ENCODE results near the gene ATP1B1. TPM values are rescaled to one million over a fixed set of nuclear protein-coding genes. Genes with fewer than 3 reads are reported as not detected.

ATP1B1 gene
- total and polyA plus RNA-seq, 2 experiments from 2014 or later = 51.0 to 73.4 TPM

GRCh38 chr1:169129109-169129784 lies 22.8 kb downstream of the ATP1B1 start:
- peaks cover 69% of the 10 kb centered on the region for H3K36me3 Mint-ChIP-seq (ENCODE audit: low read depth)

More at GRCh38 chr1:169129109-169129784, 22.8 kb downstream of the ATP1B1 start:
- Histone ChIP-seq H3K79me2 (replicated peaks; ENCODE audit: insufficient read depth) (peaks cover 10% of the 10 kb centered on the region; the same call in 1 of the 2 replicates), H3K36me3 (ENCODE audit: insufficient read depth) (peaks cover 36% of the 10 kb centered on the region), H3F3A (replicated peaks; ENCODE audit: low read depth) (no peaks in the 10 kb centered on the region), H3K4me2 (no peak overlapping the region), H2AFZ (no peak overlapping the region), H3K9me2 (ENCODE audit: insufficient read depth) (no peaks in the 10 kb centered on the region), H4K20me1 (replicated peaks; ENCODE audit: insufficient read depth) (0 out of 2 replicates have a peak, but pooled peaks cover 6% of the 10 kb centered on the region), H3K27ac (ENCODE audit: low read depth) (no peak overlapping the region), H3K27me3 (ENCODE audit: insufficient read depth) (no peaks in the 10 kb centered on the region), H3K4me3 (no peak overlapping the region), H3K4me1 (ENCODE audit: insufficient read depth) (no peaks in the 10 kb centered on the region)
- no peaks in the 10 kb centered on the region for H3K9me3 Mint-ChIP-seq
- no peak overlapping the region for H3K27ac Mint-ChIP-seq
- H3K27me3 Mint-ChIP-seq (ENCODE audit: insufficient read depth, low read depth, poor library complexity) = no peaks in the 10 kb centered on the region
- DNase-seq (ENCODE audit: low spot score) (no peak), ATAC-seq (no peak)
- no peak for TF ChIP-seq CTCF (conservative IDR thresholded peaks at IDR 0.05; ENCODE audit: low read depth in 2 of 2)
- TF ChIP-seq REST (IDR thresholded peaks at IDR 0.05; ENCODE audit: unreplicated experiment) = no peak
- no peak for TF ChIP-seq ZNF331 (CRISPR knock-in tag; IDR thresholded peaks at IDR 0.05; ENCODE audit: low read depth)
- TF ChIP-seq, protein P1, sequence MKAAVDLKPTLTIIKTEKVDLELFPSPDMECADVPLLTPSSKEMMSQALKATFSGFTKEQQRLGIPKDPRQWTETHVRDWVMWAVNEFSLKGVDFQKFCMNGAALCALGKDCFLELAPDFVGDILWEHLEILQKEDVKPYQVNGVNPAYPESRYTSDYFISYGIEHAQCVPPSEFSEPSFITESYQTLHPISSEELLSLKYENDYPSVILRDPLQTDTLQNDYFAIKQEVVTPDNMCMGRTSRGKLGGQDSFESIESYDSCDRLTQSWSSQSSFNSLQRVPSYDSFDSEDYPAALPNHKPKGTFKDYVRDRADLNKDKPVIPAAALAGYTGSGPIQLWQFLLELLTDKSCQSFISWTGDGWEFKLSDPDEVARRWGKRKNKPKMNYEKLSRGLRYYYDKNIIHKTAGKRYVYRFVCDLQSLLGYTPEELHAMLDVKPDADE (IDR thresholded peaks at IDR 0.05) = no peak
- TF ChIP-seq EZH2phosphoT487 (IDR thresholded peaks at IDR 0.05; ENCODE audit: unreplicated experiment) = no peak
- no peak for TF ChIP-seq POLR2AphosphoS5 (IDR thresholded peaks at IDR 0.05; ENCODE audit: low read depth)
- no peak for TF ChIP-seq JUNB (IDR thresholded peaks at IDR 0.05; ENCODE audit: unreplicated experiment)
- no peak for TF ChIP-seq CREB1 (CRISPR knock-in tag; IDR thresholded peaks at IDR 0.05; ENCODE audit: low read depth)
- no peak for TF ChIP-seq EZH2 (IDR thresholded peaks at IDR 0.05; ENCODE audit: low read depth, unreplicated experiment)
- TF ChIP-seq ZNF114 (CRISPR knock-in tag; IDR thresholded peaks at IDR 0.05) = no peak
- TF ChIP-seq, protein P2, sequence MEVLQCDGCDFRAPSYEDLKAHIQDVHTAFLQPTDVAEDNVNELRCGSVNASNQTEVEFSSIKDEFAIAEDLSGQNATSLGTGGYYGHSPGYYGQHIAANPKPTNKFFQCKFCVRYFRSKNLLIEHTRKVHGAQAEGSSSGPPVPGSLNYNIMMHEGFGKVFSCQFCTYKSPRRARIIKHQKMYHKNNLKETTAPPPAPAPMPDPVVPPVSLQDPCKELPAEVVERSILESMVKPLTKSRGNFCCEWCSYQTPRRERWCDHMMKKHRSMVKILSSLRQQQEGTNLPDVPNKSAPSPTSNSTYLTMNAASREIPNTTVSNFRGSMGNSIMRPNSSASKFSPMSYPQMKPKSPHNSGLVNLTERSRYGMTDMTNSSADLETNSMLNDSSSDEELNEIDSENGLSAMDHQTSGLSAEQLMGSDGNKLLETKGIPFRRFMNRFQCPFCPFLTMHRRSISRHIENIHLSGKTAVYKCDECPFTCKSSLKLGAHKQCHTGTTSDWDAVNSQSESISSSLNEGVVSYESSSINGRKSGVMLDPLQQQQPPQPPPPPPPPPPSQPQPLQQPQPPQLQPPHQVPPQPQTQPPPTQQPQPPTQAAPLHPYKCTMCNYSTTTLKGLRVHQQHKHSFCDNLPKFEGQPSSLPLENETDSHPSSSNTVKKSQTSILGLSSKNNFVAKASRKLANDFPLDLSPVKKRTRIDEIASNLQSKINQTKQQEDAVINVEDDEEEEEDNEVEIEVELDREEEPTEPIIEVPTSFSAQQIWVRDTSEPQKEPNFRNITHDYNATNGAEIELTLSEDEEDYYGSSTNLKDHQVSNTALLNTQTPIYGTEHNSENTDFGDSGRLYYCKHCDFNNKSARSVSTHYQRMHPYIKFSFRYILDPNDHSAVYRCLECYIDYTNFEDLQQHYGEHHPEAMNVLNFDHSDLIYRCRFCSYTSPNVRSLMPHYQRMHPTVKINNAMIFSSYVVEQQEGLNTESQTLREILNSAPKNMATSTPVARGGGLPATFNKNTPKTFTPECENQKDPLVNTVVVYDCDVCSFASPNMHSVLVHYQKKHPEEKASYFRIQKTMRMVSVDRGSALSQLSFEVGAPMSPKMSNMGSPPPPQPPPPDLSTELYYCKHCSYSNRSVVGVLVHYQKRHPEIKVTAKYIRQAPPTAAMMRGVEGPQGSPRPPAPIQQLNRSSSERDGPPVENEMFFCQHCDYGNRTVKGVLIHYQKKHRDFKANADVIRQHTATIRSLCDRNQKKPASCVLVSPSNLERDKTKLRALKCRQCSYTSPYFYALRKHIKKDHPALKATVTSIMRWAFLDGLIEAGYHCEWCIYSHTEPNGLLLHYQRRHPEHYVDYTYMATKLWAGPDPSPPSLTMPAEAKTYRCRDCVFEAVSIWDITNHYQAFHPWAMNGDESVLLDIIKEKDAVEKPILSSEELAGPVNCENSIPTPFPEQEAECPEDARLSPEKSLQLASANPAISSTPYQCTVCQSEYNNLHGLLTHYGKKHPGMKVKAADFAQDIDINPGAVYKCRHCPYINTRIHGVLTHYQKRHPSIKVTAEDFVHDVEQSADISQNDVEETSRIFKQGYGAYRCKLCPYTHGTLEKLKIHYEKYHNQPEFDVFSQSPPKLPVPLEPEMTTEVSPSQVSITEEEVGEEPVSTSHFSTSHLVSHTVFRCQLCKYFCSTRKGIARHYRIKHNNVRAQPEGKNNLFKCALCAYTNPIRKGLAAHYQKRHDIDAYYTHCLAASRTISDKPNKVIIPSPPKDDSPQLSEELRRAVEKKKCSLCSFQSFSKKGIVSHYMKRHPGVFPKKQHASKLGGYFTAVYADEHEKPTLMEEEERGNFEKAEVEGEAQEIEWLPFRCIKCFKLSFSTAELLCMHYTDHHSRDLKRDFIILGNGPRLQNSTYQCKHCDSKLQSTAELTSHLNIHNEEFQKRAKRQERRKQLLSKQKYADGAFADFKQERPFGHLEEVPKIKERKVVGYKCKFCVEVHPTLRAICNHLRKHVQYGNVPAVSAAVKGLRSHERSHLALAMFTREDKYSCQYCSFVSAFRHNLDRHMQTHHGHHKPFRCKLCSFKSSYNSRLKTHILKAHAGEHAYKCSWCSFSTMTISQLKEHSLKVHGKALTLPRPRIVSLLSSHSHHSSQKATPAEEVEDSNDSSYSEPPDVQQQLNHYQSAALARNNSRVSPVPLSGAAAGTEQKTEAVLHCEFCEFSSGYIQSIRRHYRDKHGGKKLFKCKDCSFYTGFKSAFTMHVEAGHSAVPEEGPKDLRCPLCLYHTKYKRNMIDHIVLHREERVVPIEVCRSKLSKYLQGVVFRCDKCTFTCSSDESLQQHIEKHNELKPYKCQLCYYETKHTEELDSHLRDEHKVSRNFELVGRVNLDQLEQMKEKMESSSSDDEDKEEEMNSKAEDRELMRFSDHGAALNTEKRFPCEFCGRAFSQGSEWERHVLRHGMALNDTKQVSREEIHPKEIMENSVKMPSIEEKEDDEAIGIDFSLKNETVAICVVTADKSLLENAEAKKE (CRISPR knock-in tag; IDR thresholded peaks at IDR 0.05) = no peak
- TF ChIP-seq NANOG (IDR thresholded peaks at IDR 0.05; ENCODE audit: borderline replicate concordance) = no peak
- no peak for TF ChIP-seq STAT1 (IDR thresholded peaks at IDR 0.05; ENCODE audit: unreplicated experiment)
- peaks cover 11% of the 10 kb centered on the region; the same call in 2 of the 3 replicates for H3K4me1 Mint-ChIP-seq
- H3K4me3 Mint-ChIP-seq = no peak overlapping the region

Data from GM23338 (cell line).